GM18951 (cell line): ENCODE data around the gene ZNF750.

Experiments used
- POLR2A ChIP-seq: IDR thresholded peaks from 4 replicates; pipeline ENCODE4 v1.6.1; 2011; ENCODE audit warnings: mild to moderate bottlenecking; ENCODE audit not compliant: insufficient read length, insufficient read depth; ENCODE audit errors: extremely low read depth
- in situ Hi-C: fragments of 300-500 bp; cut with MboI; formaldehyde crosslinking; loops from one replicate; pipeline ENCODE4 v1.12.0; 2022; ENCODE audit warnings: low sequenced_read_pairs, mixed read lengths, inconsistent platforms; ENCODE audit not compliant: unreplicated experiment

ZNF750 gene

GRCh38 chr17:82831041-82831817 lies 8.6 kb downstream of the ZNF750 start:
- in situ Hi-C loops = no loop called here
- TF ChIP-seq POLR2A = no peak

GRCh38 chr17:82830249-82830661 lies 9.6 kb downstream of the ZNF750 start:
- TF ChIP-seq POLR2A = no peak
- in situ Hi-C loops = no loop called here

GRCh38 chr17:82828875-82829487 lies 10.8 kb downstream of the ZNF750 start:
- no peak for TF ChIP-seq POLR2A
- in situ Hi-C loops = no loop called here

GRCh38 chr17:82826956-82827355 lies 12.9 kb downstream of the ZNF750 start:
- no peak for TF ChIP-seq POLR2A
- in situ Hi-C loops = no loop called here

- no peak for TF ChIP-seq POLR2A
- in situ Hi-C loops = no loop called here
Observed at GRCh38 chr17:82826211-82826610, 13.6 kb downstream of the ZNF750 start.

GRCh38 chr17:82825540-82826124 lies 14.2 kb downstream of the ZNF750 start:
- in situ Hi-C loops = no loop called here
- TF ChIP-seq POLR2A = no peak

- in situ Hi-C loops = no loop called here
- no peak for TF ChIP-seq POLR2A
Observed at GRCh38 chr17:82823004-82823403, 16.8 kb downstream of the ZNF750 start.

GRCh38 chr17:82822281-82822680 lies 17.5 kb downstream of the ZNF750 start:
- in situ Hi-C loops = no loop called here
- no peak for TF ChIP-seq POLR2A

- TF ChIP-seq POLR2A = no peak
- in situ Hi-C loops = no loop called here
Observed at GRCh38 chr17:82821554-82821953, 18.3 kb downstream of the ZNF750 start.

GRCh38 chr17:82820278-82821251 lies 19.3 kb downstream of the ZNF750 start:
- in situ Hi-C loops = no loop called here
- no peak for TF ChIP-seq POLR2A

GRCh38 chr17:82817947-82818346 lies 21.9 kb downstream of the ZNF750 start:
- TF ChIP-seq POLR2A = no peak
- in situ Hi-C loops = no loop called here

GRCh38 chr17:82816358-82816757 lies 23.5 kb downstream of the ZNF750 start:
- in situ Hi-C loops = no loop called here
- TF ChIP-seq POLR2A = no peak

- no peak for TF ChIP-seq POLR2A
- in situ Hi-C loops = no loop called here
Observed at GRCh38 chr17:82815790-82816305, 24.0 kb downstream of the ZNF750 start.
